Cerebellar nuclear complex (tissue), 1 donor: ENCODE data around the gene FNIP1.
"Not testable (repeated sequence)": the region's sequence is repeated elsewhere in the genome, so short reads cannot be mapped to it uniquely, and the experiment has no call there.

Experiments used
- DNase-seq, 2 experiments: peaks; one replicate each; lab custom pipeline; 2025; lab: John Stamatoyannopoulos, UW

FNIP1 gene

GRCh38 chr5:131684595-131684994 lies 112.2 kb downstream of the FNIP1 start:
- no peak for DNase-seq

- DNase-seq = no peak
Observed at GRCh38 chr5:131684051-131684450, 112.8 kb downstream of the FNIP1 start.

GRCh38 chr5:131682826-131683225 lies 114.0 kb downstream of the FNIP1 start:
- no peak for DNase-seq

GRCh38 chr5:131682175-131682574 lies 114.6 kb downstream of the FNIP1 start:
- DNase-seq = no peak

GRCh38 chr5:131679911-131680310 lies 116.9 kb downstream of the FNIP1 start:
- DNase-seq = no peak

- not testable (repeated sequence) for DNase-seq
Observed at GRCh38 chr5:131678273-131678672, 118.5 kb downstream of the FNIP1 start.

GRCh38 chr5:131677115-131677514 lies 119.7 kb downstream of the FNIP1 start:
- no peak for DNase-seq

GRCh38 chr5:131672776-131673175 lies 124.0 kb downstream of the FNIP1 start:
- DNase-seq = no peak

GRCh38 chr5:131671994-131672655 lies 124.7 kb downstream of the FNIP1 start:
- no peak for DNase-seq

- DNase-seq = no peak
Observed at GRCh38 chr5:131671409-131671808, 125.4 kb downstream of the FNIP1 start.

GRCh38 chr5:131664929-131665328 lies 131.9 kb downstream of the FNIP1 start:
- no peak for DNase-seq

GRCh38 chr5:131661933-131662332 lies 134.9 kb downstream of the FNIP1 start:
- DNase-seq = no peak

GRCh38 chr5:131659841-131660240 lies 137.0 kb downstream of the FNIP1 start:
- DNase-seq = no peak

- no peak for DNase-seq
Observed at GRCh38 chr5:131659290-131659689, 137.5 kb downstream of the FNIP1 start.

- DNase-seq = no peak
Observed at GRCh38 chr5:131654776-131655175, 142.0 kb downstream of the FNIP1 start.

- DNase-seq = no peak
Observed at GRCh38 chr5:131654309-131654708, 142.5 kb downstream of the FNIP1 start.

GRCh38 chr5:131649161-131649560 lies 147.7 kb downstream of the FNIP1 start:
- DNase-seq = no peak

GRCh38 chr5:131647048-131647769 lies 149.6 kb downstream of the FNIP1 start:
- no peak for DNase-seq

GRCh38 chr5:131644822-131645221 lies 152.0 kb downstream of the FNIP1 start:
- DNase-seq = no peak

GRCh38 chr5:131644370-131644769 lies 152.4 kb downstream of the FNIP1 start:
- DNase-seq = no peak

- no peak for DNase-seq
Observed at GRCh38 chr5:131641494-131641893, 155.3 kb downstream of the FNIP1 start.

- DNase-seq = no peak
Observed at GRCh38 chr5:131640043-131640856, 156.6 kb downstream of the FNIP1 start.

GRCh38 chr5:131639148-131639547 lies 157.7 kb downstream of the FNIP1 start:
- no peak for DNase-seq
